A673 (cell line): Measurements from ENCODE around the gene CST9. TPM values are rescaled to one million over a fixed set of nuclear protein-coding genes. Genes with fewer than 3 reads are reported as not detected.
"Not testable (repeated sequence)": the region's sequence is repeated elsewhere in the genome, so short reads cannot be mapped to it uniquely, and the experiment has no call there.

Source experiments
- BruUV-seq: library from RNA; stranded (reverse); fragments of 400-500 nt; replicated peaks from 2 replicates; lab custom pipeline; 2021; lab: Mats Ljungman, UMichigan
- CTCF ChIA-PET: fragments of 300-600 bp; sonication (Branson Sonifier 250); formaldehyde crosslinking; loops from one replicate; lab custom pipeline; 2022; ENCODE audit warnings: antibody characterized with exemption; lab: Charles Lee
- POLR2A ChIA-PET: fragments of 300-600 bp; sonication (Branson Sonifier 250); formaldehyde crosslinking; loops from one replicate; lab custom pipeline; 2022; ENCODE audit warnings: antibody characterized with exemption; ENCODE audit not compliant: low non-redundant PET; lab: Charles Lee
- DNase-seq: peaks from one replicate; pipeline ENCODE4 v3.0.0-alpha.2; 2015; ENCODE audit warnings: low spot score
- H3K27ac ChIP-seq: fragments of 200-600 bp; sonication (generic); 2 replicates; pipeline ENCODE4 v1.5.1; 2016; ENCODE audit warnings: mixed run types, low read depth, mild to moderate bottlenecking, mixed read lengths, antibody characterized with exemption, low read length; ENCODE audit not compliant: poor library complexity, severe bottlenecking
- H3K27me3 ChIP-seq: fragments of 200-600 bp; sonication (generic); replicated peaks from 2 replicates; pipeline ENCODE4 v1.6.1; 2017; ENCODE audit warnings: mixed run types, low read depth, mild to moderate bottlenecking, mixed read lengths, antibody characterized with exemption, low read length; ENCODE audit not compliant: insufficient read depth, poor library complexity
- H3K36me3 ChIP-seq: fragments of 200-600 bp; sonication (generic); 2 replicates; pipeline ENCODE4 v1.6.1; 2016; ENCODE audit warnings: mixed run types, mild to moderate bottlenecking, mixed read lengths, antibody characterized with exemption, low read length; ENCODE audit not compliant: insufficient read depth, poor library complexity, severe bottlenecking
- H3K4me1 ChIP-seq: fragments of 200-600 bp; sonication (generic); 2 replicates; pipeline ENCODE4 v1.6.1; 2017; ENCODE audit warnings: mixed run types, mild to moderate bottlenecking, mixed read lengths, antibody characterized with exemption, low read length; ENCODE audit not compliant: insufficient read depth, poor library complexity, severe bottlenecking
- H3K4me3 ChIP-seq: fragments of 200-600 bp; sonication (generic); 2 replicates; pipeline ENCODE4 v1.5.1; 2016; ENCODE audit warnings: low read depth, mixed run types, mild to moderate bottlenecking, mixed read lengths, low read length; ENCODE audit not compliant: poor library complexity, severe bottlenecking
- H3K9me3 ChIP-seq: fragments of 200-600 bp; sonication (generic); 2 replicates; pipeline ENCODE4 v1.6.1; 2016; ENCODE audit warnings: mixed run types, low read depth, mild to moderate bottlenecking, mixed read lengths, antibody characterized with exemption, low read length; ENCODE audit not compliant: poor library complexity, severe bottlenecking
- EZH2 ChIP-seq: fragments of 200-600 bp; sonication (generic); IDR thresholded peaks from 2 replicates; pipeline ENCODE4 v1.6.1; 2017; ENCODE audit warnings: borderline replicate concordance, low read depth, mild to moderate bottlenecking, mixed read lengths, antibody characterized with exemption, low read length; ENCODE audit not compliant: poor library complexity, severe bottlenecking
- intact Hi-C: fragments of 100-400 bp; cut with micrococcal nuclease; formaldehyde crosslinking; loops from one replicate; pipeline ENCODE4 v1.10.0; 2022; ENCODE audit not compliant: unreplicated experiment
- total RNA-seq: library from RNA; stranded (reverse); gene quantifications from 2 replicates; pipeline ENCODE4 v1.2.3, GENCODE V29; 2021
- TF ChIP-seq, protein P1 (sequence below): fragments of 300-800, 200-600 bp; sonication (generic); conservative IDR thresholded peaks from 2 replicates; pipeline ENCODE4 v1.5.1; 2017; ENCODE audit warnings: low read depth, mild to moderate bottlenecking, antibody characterized with exemption, low read length, moderate library complexity, mixed read lengths

CST9 gene
- total RNA-seq, 1 experiment from 2014 or later, result not detected

DNA sequence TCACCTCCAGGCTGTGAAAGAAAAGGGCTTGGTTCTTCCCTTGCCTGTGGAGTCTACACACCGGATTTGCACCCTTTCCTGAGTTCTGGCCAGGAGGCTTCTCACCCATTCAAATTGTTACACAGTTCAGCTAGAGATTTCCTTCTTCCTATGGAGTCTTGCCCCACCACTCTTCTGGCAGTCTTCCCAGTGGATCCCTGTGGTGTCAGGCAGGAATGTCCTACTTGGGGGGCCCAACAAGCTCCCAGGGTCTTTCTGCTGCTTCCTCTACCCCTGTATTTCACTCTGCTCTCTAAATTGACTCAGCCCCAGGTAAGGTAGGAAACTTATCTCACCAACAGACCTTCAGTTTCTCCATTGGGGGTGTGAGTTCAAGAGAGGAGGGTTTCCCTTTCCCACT lies 23.4 kb downstream of the CST9 start:
- peak; percentile 55 for DNase-seq
- CTCF ChIA-PET, result no interaction called here
- H3K27me3 ChIP-seq, result no peaks in the 10 kb centered on the region
- H3K4me3 ChIP-seq, result no peak overlapping the region
- BruUV-seq, result no TSS peak
- POLR2A ChIA-PET, result no interaction called here
- H3K36me3 ChIP-seq, result no peaks in the 10 kb centered on the region
- no peak overlapping the region for H3K27ac ChIP-seq
- no peaks in the 10 kb centered on the region for H3K9me3 ChIP-seq
- no peaks in the 10 kb centered on the region for H3K4me1 ChIP-seq
- no peak for TF ChIP-seq EZH2
- TF ChIP-seq, protein P1, sequence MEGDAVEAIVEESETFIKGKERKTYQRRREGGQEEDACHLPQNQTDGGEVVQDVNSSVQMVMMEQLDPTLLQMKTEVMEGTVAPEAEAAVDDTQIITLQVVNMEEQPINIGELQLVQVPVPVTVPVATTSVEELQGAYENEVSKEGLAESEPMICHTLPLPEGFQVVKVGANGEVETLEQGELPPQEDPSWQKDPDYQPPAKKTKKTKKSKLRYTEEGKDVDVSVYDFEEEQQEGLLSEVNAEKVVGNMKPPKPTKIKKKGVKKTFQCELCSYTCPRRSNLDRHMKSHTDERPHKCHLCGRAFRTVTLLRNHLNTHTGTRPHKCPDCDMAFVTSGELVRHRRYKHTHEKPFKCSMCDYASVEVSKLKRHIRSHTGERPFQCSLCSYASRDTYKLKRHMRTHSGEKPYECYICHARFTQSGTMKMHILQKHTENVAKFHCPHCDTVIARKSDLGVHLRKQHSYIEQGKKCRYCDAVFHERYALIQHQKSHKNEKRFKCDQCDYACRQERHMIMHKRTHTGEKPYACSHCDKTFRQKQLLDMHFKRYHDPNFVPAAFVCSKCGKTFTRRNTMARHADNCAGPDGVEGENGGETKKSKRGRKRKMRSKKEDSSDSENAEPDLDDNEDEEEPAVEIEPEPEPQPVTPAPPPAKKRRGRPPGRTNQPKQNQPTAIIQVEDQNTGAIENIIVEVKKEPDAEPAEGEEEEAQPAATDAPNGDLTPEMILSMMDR, result no peak
- intact Hi-C loops, result no loop called here

DNA sequence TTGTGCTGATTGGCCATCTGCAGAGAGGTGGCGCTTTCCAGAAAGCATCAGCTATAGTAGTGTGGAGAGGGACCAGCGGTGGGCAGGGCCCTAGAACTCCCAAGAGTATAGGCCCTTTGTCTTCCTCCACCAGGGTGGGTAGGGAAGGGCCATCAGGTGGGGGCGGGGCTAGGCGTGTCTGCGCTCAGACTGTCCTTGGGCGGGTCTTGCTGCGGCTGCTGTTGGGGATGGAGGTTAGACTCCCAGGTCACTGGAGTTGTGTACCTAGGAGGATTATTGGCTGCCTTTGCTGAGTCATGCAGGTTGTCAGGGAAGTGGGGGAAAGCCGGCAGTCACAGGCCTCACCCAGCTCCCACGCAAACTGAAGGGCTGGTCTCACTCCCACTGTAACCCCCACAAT lies 23.9 kb downstream of the CST9 start:
- intact Hi-C loops, DNase-seq, H3K27ac ChIP-seq, H3K9me3 ChIP-seq, BruUV-seq, H3K4me3 ChIP-seq, H3K36me3 ChIP-seq, H3K27me3 ChIP-seq, H3K4me1 ChIP-seq, CTCF ChIA-PET, POLR2A ChIA-PET: not testable (repeated sequence)

DNA sequence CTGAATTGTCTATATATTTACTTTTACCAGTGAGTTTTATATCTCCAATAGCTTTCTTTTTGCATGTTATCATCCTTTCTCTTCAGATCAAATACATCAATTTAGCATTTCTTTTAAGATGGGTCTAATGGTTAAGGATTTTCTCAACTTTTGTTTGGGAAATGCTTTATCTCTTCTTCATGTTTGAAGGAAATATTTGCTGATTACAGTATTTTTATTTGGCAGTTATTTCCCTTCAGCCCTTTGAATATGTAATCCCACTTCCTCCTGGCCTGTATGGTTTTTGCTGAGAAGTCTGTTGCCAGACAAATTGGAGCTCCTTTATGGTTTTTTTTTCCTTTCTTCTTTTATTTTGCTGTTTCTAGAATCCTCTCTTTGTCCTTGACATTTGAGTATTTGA lies 30.7 kb downstream of the CST9 start:
- no peak for DNase-seq
- Histone ChIP-seq H3K4me3 (no peak overlapping the region), H3K27me3 (no peaks in the 10 kb centered on the region), H3K9me3 (no peaks in the 10 kb centered on the region), H3K27ac (no peak overlapping the region), H3K4me1 (no peaks in the 10 kb centered on the region), H3K36me3 (no peaks in the 10 kb centered on the region)
- ChIA-PET CTCF (no interaction called here), POLR2A (no interaction called here)
- BruUV-seq, result no TSS peak
- intact Hi-C loops, result no loop called here
- TF ChIP-seq EZH2, result no peak
- TF ChIP-seq, protein P1, result no peak

DNA sequence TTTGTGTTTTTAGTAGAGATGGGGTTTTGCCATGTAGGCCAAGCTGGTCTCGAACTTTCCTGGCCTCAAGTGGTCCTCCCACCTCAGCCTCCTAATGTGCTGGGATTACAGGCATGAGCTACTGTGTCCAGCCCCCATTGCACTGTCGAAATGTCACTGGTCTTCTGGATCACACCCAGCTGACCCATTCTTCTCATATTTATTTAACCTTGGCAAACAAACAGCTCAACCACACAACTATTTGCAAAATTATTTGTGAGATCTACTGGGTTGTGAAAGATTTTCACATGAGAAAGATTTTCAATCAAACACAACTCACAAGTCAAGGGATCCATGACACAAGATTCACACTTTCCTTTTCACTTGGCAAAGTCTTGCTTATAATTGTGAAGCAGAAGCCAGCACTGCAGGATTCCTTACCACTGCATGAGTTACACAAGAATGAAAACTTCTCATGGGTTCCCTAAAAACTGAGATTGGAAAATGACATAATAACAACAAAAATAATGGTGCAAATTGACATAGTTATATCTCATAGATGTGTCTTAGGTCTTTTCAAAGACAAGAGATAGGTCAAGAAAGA lies 35.4 kb downstream of the CST9 start:
- intact Hi-C loops, result no loop called here
- Histone ChIP-seq H3K9me3 (no peaks in the 10 kb centered on the region), H3K4me3 (no peak overlapping the region), H3K27ac (no peak overlapping the region), H3K4me1 (no peaks in the 10 kb centered on the region), H3K36me3 (no peaks in the 10 kb centered on the region), H3K27me3 (no peaks in the 10 kb centered on the region)
- no TSS peak for BruUV-seq
- CTCF ChIA-PET, result no interaction called here
- POLR2A ChIA-PET, result no interaction called here
- DNase-seq, result no peak
- no peak for TF ChIP-seq EZH2
- TF ChIP-seq, protein P1, result no peak
